ENCODE measurements around the gene CBX1.

DNA sequence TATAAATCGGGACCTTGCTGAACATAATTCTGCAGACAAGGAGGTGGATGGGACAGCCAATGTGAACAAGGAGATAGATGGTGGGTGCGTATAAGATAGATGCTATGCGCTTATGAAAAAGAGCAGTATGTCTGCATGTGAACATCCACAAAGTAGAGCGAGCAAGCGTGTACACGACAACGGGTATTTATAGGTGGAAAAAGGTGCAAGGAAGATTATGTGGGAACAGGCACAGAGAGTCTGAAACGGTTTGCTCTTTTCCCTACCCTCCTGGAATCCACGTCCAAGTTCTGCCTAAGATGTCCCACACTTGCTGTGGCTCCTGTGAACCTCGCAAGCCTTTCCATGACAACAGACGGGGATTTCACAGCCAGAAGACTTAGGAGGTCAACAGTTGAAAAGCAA is 49.3 kb upstream of the CBX1 start:
- no peak for TF ChIP-seq POLR2A (IDR thresholded peaks at IDR 0.05; ENCODE audit: low read length)
- no peak for TF ChIP-seq GATA1 (IDR thresholded peaks at IDR 0.05; ENCODE audit: low read depth, low read length)
